GM18505 (cell line): ENCODE measurements around the gene EVA1A.

ENCODE experiments used
- ATAC-seq: cut with Tn5 transposase; IDR thresholded peaks from one replicate; pipeline ENCODE4 v1.9.1; 2021; ENCODE audit not compliant: unreplicated experiment
- POLR2A ChIP-seq: IDR thresholded peaks from 4 replicates; pipeline ENCODE4 v1.6.1; 2011; ENCODE audit warnings: borderline replicate concordance; ENCODE audit not compliant: insufficient read depth, insufficient read length; ENCODE audit errors: extremely low read depth

Gene EVA1A

DNA sequence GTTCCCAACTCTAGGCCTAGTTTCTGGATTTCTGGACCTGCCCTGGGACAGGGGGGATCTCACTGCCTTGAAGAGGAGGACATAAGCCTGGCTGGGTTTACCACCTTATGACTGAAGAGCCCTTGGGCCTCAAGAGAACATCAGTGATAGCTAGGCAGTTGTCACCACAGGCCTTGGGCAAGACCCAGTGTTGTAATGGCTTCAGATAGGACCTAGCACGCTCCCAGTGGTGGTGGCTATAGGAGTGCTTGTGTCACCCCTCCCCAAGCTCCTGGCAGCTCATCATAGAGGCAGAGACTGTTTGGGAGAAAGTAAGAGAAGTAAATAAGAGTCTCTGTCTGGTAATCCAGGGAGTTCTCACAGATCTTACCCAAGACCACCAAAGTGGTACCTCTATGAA is 19.4 kb upstream of the EVA1A start:
- TF ChIP-seq POLR2A, result no peak
- no peak for ATAC-seq

DNA sequence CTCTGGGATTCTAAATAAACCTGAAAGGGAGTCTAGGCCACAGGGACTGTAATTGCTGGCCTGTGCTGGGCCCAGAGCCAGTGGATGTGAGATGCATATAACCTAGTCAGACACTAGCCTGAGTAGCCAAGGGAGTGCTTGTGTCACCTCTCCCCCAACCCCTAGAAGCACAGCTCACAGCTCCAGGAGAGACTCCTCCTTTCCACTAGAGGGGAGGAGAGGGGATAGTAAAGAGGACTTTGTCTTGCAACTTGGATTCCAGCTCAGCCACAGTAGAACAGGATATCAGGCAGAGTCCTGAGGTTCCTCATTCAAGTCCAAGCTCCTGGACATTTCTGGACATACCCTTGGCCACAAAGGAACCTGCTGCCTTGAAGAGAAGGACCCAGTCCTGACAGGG is 18.4 kb upstream of the EVA1A start:
- ATAC-seq, result no peak
- no peak for TF ChIP-seq POLR2A

DNA sequence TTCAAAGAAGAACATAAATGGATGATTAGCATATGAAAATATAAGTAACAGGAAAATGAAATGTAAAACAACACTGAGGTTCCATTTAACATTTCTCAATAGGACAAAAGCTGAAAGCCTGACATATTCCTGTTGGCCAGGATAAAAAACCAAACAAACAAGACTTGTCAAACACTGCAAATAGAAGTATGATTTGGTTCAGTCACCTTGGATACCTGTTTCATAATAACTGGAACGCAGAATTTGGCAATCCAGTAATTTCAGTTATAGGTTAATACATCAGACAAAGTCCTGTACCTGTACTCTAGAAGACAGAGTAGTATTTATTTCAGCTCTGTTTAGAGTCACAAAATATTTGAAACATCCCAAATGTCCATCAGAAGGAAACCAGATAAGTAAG is 16.5 kb upstream of the EVA1A start:
- no peak for ATAC-seq
- no peak for TF ChIP-seq POLR2A

DNA sequence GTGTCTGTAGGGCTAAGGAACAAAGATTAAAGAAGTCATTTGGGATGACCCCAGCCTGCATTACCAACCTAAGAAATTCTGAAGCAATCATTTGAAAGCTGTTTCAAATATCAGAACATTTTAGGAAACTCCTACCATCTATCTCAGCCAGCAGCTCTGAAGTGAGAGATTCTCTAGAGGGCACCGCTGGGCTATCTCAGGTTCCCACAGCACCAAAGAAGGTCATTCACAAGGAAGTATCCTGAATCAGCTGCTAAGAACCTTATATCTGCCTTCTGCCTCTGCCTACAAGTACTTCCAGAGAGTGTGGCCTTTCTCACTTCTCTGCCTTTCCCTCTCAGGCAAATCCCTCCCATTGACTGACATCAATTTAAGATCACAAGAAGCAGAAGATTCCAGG is 13.4 kb upstream of the EVA1A start:
- no peak for TF ChIP-seq POLR2A
- ATAC-seq, result no peak

DNA sequence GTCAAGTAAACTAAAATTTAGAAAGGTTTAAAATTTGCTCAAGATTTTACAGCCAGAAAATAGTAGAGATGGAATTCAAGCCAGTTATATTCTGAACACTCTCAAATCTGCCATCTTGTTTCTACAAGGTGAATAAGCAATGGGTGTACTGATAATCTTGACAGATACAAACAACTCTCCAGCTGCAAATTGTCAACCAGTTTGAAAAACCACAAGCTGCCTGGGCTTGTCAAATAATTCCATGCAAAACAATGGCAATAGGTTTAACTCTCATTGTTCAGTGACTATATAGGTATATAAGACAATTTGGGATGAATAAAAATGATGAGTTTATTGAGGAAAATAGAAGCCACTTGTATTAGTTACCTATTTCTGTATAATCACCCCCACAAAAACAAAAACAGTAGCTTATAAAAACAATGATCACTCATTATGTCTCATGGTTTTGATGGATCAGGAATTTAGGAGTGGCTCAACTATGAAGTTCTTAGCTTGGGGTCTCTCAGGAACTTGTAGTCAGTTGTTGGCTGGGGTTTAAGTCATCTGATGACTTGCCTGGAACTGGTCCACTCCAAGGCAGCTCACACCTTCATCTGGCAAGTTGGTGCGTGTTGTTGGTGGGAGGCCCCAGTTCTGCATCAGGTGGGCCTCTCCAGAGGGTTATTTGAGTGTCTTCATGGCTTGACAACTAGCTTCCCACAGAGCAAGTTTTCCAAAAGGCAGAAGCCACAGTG is 12.6 kb upstream of the EVA1A start:
- no peak for ATAC-seq
- no peak for TF ChIP-seq POLR2A

DNA sequence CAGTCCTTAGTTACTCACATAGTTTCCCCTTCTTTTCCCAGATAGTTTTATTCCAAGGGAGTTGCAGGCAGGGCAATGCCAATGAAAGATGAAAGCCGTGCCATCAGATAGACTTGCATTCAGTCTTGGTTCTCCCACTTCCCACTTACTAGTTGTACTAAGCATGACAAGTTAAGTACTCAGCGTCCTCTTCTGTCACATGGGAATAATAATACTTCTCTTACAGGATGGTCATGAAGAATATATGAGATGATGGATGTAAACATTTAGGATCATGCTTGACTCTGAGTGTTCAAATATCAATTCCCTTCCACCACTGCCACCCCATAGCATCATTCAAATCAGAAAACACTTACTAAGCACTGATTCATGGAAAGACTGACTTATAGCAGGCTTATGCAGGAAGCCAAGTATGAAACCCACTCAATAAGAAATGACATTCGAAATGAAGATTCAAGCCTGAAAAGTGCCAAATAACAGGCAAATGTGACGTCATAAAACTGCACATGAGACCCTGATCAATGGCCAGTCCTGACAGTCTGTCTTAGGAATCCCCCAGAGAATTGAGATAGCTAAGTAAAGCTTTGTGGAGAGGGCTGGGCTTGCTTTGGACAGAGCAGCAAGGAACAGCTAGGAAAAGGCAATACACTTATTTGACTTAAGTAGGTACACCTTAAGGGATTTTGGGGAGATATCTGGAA is 11.1 kb upstream of the EVA1A start:
- ATAC-seq, result no peak
- TF ChIP-seq POLR2A, result no peak

DNA sequence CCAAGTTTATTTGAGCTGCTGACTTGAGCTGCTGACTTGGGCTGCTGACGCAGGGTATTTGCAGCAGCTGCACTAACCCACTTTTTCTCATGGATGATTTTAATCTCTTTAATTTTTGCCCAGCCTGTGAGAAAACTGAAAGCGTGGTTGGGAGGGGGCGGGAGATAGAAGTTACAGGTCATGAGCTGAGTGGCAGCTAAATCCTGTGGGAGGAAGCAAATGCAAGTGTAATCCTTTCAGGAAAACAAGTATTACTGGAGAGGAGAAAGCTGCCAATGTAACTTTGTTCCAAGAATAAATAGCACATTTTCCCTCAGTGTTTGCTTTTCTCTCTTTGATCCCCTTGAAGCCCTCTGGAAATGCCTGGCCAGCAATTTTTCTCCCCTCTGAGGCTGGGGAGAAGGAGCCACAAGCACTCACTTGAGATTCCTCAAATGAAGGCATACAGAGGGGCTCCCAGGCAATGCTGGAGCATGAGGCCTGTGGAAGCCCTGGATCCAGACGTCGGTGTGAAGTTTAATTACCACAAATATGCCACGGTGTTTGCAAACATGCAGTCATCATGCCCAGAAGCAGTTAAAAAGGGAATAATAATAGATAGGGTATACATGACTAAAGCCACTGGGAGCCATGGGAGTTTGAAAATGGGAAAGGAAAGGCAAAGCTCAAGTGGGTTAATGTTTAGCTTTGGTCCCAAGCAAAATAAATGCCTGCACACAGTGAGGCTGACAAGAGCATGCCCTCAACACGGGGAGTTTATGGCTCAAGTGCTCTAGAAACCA is 10.4 kb upstream of the EVA1A start:
- no peak for TF ChIP-seq POLR2A
- ATAC-seq, result no peak

DNA sequence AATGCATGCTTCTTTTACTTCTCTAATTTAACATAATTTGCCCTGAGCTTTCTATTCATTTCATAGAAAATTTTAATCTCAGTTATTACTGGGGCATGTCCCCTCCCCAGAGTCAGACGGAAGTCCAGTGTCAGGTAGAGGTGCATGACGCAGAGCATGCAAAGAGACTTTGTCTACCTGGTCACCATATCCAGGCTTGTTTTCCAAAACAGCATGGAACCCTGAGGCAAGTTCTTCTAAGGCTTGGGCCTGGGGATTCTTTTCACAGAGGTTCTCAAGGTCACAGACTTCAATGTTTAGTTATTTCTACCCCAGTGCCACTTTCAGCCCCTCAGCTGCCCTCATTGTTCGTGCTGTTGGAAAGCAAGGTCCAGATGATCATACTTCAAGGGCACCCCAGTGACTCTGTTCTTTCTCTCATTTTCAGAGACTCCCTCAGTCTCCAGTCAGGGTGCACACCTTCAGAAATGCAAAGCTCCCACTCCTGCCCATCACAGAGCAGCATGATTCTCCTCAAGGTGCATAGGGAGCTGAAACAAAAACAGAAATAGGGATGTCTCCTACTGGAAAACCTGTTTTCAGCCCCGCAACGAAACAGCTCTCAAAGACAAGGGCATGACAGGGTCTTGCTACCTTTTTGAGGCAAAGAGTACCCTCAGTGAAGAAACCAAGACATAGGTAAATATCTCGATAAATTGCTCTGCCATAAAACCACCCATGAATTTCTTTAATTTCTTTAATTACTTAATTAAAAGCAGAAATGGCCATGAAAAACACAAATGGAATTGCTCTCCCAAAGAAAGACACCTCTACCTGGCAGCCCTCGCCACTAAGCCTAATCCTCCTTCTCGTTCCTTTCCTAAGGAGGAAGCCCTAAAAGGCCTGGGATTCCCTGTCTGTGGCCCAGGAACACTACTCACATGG is 9.5 kb upstream of the EVA1A start:
- TF ChIP-seq POLR2A, result no peak
- ATAC-seq, result no peak

DNA sequence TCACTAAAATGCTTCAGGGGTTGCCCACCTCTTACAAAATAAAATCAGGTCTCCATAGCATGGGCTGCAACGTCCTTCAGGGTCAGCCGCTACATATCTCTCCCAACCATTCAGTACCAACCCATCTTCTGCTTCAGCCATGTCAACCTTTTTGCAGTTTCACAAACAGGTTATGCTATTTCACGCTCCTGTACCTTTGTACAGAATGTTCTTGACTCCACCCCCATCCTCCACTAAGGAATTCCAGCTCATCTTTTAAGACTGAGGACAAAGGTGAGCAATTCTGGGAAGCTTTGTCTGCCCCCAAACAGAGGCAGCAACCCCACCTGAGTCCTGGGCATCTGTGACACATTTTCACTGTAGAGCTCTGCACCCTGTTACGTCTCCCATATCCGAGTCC is 8.8 kb upstream of the EVA1A start:
- TF ChIP-seq POLR2A, result no peak
- ATAC-seq, result no peak

DNA sequence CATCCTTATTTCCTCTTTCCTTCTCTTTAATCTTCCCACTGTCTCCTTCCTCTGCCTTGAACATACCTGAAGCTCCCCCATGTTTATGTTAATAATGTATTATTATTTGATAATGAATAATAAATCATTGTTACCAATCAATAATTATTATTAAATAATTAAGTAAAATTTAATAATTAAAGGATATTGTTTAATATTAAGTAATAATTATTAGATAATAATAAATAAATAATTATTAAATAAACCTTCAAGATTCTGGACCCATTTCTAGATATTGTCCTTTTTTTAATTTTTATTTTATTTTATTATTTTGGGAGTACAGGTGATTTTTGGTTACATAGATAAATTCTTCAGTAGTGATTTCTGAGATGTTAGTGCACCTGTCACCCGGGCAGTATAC is 7.4 kb upstream of the EVA1A start:
- no peak for TF ChIP-seq POLR2A
- no peak for ATAC-seq

DNA sequence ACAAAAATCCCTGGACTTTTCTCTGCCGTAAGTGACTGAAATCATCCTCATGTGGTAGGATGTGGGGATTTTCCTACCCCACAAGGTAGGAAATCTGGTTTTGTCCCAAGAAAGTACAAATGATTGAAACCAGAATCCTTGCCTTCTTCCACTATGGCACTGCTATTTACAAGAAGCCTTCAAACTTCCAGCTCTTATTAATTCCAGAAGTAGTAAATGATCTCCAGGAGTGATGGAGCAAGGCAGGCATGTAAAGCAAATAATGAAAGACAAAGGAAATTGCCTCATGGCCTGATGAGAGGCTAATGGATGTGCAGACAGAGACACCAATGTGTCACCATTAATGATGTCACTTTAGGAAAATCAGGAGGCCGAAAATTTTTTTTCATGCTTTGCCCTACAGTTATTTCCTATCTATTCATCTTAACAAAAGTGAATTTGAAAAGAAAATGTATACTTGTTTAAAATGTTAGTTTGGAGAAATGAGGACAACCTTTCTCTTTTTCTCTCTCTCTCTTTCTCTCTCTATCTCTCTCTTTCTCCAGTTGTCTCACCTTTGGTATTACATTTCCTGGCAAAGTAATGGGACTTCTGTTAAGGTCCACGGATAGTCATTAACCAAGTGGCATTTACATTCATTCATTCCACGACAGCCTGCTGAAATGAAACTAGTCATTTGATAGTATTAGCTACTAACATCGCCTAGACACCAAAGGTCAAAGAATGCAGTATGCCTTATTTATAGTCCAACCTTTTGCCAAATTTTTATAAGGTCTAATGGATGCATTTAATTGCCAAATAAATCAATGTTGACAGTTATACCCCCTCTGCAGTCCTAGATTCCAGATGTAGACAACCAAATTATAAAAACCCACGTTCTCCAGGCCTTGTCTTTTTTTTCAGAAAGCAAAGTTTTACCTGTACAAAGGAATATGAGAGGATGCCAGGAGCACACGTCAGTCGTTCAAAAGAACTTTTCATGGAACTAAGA is 5.0 kb upstream of the EVA1A start:
- TF ChIP-seq POLR2A, result no peak
- ATAC-seq, result no peak
